Activated CD4-positive, alpha-beta memory T cell treated with anti-CD3 and anti-CD28 coated beads for 36 hours (primary cell): ENCODE measurements around the gene AMBRA1. TPM values are rescaled to one million over a fixed set of nuclear protein-coding genes. Genes with fewer than 3 reads are reported as not detected.
"Not testable (repeated sequence)": the region's sequence is repeated elsewhere in the genome, so short reads cannot be mapped to it uniquely, and the experiment has no call there.

Experiments
- CTCF ChIA-PET: fragments of 350-600 bp; sonication (Branson Sonifier 250); formaldehyde crosslinking; loops from one replicate; lab custom pipeline; 2021; ENCODE audit warnings: antibody characterized with exemption, inconsistent platforms; lab: Charles Lee
- POLR2A ChIA-PET: fragments of 350-600 bp; sonication (Branson Sonifier 250); formaldehyde crosslinking; loops from one replicate; lab custom pipeline; 2021; ENCODE audit warnings: antibody characterized with exemption; lab: Charles Lee
- DNase-seq: peaks from one replicate; pipeline ENCODE4 v3.0.0-alpha.2; 2020
- H3K27ac Mint-ChIP-seq: one replicate; pipeline ENCODE4 v1.8.0; 2021; ENCODE audit warnings: mixed read lengths
- H3K27me3 Mint-ChIP-seq: one replicate; pipeline ENCODE4 v1.8.0; 2021; ENCODE audit warnings: mixed read lengths
- H3K36me3 Mint-ChIP-seq: one replicate; pipeline ENCODE4 v1.8.0; 2021; ENCODE audit warnings: mixed read lengths
- H3K4me1 Mint-ChIP-seq: one replicate; pipeline ENCODE4 v1.8.0; 2021; ENCODE audit warnings: low read depth, mixed read lengths
- H3K4me3 Mint-ChIP-seq: one replicate; pipeline ENCODE4 v1.8.0; 2021; ENCODE audit warnings: mild to moderate bottlenecking, mixed read lengths
- H3K9me3 Mint-ChIP-seq: one replicate; pipeline ENCODE4 v1.8.0; 2021; ENCODE audit warnings: mixed read lengths
- intact Hi-C: fragments of 100-400 bp; cut with micrococcal nuclease; formaldehyde crosslinking; loops from one replicate; pipeline ENCODE4 v1.15.1; 2023
- total RNA-seq, 2 experiments: library from RNA; stranded (reverse); gene quantifications; one replicate each; pipeline ENCODE4 v1.2.3, GENCODE V29; 2021

Gene AMBRA1
- total RNA-seq, 2 experiments from 2014 or later, result 22.5 to 24.1 TPM

DNA sequence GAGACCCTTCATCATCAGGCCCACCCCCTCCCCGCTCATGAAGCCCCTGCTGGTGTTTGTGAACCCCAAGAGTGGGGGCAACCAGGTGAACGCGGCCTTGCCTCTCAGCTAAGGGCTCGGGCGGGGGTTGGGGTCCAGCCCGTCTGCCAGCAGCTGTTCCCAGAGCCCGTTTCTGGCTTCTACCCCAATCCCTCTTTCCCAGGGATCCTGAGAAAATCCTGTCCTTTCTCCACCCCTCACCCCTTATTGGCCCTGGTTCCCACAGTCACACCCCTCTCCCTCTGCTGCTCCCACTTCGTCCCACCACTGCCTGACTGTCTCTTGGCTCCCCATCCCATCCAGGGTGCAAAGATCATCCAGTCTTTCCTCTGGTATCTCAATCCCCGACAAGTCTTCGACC is 221.7 kb downstream of the AMBRA1 start:
- POLR2A ChIA-PET, result no interaction called here
- Mint-ChIP-seq H3K4me3 (no peak overlapping the region), H3K4me1 (peaks cover 4% of the 10 kb centered on the region), H3K27me3 (no peaks in the 10 kb centered on the region), H3K36me3 (peaks cover 32% of the 10 kb centered on the region), H3K9me3 (no peaks in the 10 kb centered on the region), H3K27ac (no peak overlapping the region)
- no peak for DNase-seq
- CTCF ChIA-PET, result interaction anchor here (1.6 to 17.2 kb wide), 2 partner anchors 11 to 24 kb away, joined by 4 to 346 read pairs; partner anchors contain the start of gene DGKZ
- intact Hi-C loops, result no loop called here

DNA sequence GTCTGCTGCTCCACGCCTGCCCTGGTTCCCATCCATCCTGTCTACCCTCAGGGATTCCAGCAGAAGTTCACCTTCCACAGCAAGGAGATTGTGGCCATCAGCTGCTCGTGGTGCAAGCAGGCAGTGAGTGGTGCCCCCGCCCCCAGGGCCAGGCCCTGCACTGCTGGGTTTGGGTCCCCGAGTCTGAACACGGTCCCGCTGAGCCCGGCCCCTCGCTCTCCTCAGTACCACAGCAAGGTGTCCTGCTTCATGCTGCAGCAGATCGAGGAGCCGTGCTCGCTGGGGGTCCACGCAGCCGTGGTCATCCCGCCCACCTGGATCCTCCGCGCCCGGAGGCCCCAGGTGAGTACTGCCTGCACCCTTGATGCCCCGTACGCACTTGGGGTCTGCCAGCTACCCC is 222.6 kb downstream of the AMBRA1 start:
- H3K4me1 Mint-ChIP-seq, intact Hi-C loops, H3K9me3 Mint-ChIP-seq, DNase-seq, H3K27ac Mint-ChIP-seq, H3K4me3 Mint-ChIP-seq, H3K27me3 Mint-ChIP-seq: not testable (repeated sequence)
- peaks cover 24% of the 10 kb centered on the region for H3K36me3 Mint-ChIP-seq
- ChIA-PET POLR2A (interaction anchor here (0.6 kb wide), 1 partner anchor 11 kb away, joined by 4 read pairs; no protein-coding TSS in a partner anchor), CTCF (interaction anchor here (1.6 to 17.2 kb wide), 2 partner anchors 12 to 23 kb away, joined by 4 to 346 read pairs; partner anchors contain the start of gene DGKZ)

DNA sequence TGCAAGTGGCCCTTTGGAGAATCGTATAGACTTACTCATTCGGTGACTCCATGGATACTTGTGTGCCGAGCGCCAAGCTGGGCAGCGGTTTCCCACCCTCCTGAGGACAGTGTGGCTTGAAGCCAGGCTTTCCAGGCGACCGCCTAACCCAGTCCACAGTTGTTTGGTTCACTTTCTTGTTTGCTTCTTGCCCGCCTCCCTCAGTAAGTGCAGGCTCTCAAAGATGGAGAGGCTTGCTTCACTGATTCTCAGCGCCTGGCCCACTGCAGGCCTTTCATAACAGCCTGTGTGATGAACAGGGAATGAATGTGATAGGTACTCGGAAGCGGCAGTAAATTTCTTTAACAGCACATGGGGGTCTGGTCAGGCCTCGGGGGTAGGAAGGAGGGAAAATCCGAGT is 223.6 kb downstream of the AMBRA1 start:
- Mint-ChIP-seq H3K36me3 (peaks cover 20% of the 10 kb centered on the region), H3K9me3 (no peaks in the 10 kb centered on the region), H3K27me3 (no peaks in the 10 kb centered on the region), H3K27ac (no peak overlapping the region), H3K4me1 (peaks cover 17% of the 10 kb centered on the region), H3K4me3 (no peak overlapping the region)
- ChIA-PET CTCF (interaction anchor here (0.6 to 17.2 kb wide), 5 partner anchors 8 to 179 kb away, joined by 3 to 346 read pairs (median 4); partner anchors contain the start of gene DGKZ), POLR2A (no interaction called here)
- no peak for DNase-seq
- intact Hi-C loops, result no loop called here

DNA sequence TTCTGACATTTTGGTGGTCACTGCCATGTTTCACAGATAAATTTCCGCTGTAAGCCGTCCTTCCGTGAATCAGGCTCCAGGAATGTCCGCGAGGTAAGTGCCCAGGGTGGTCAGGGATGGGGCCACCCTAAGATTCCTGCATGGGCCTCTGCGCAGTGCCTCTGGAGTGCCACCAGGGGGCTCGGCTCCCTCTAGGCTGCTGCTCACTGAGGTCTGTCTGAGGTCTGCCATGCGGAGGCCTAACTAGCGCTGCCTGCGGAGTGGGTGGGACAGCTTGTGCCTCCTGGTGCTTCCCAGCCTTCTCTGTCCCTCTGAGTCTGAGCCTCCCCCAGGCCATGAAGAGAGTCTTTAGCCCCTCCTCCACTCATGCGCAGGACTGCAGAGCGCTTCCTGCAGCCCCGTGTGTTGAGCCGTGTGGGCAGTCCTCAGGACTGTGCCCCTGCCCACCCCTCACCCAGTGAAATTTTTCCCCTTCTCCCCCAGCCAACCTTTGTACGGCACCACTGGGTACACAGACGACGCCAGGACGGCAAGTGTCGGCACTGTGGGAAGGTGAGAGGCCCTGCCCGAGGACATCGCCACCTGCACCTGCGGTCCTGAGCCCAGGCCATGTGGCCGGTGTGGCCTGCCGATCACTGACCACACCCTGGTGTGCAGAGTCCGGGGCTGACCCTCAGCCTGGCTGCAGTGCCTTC is 224.2 kb downstream of the AMBRA1 start:
- H3K27ac Mint-ChIP-seq, result no peak overlapping the region
- ChIA-PET CTCF (interaction anchor here (0.6 to 17.2 kb wide), 10 partner anchors 9 to 178 kb away, joined by 3 to 346 read pairs (median 4); partner anchors contain the start of gene DGKZ), POLR2A (no interaction called here)
- peaks cover 23% of the 10 kb centered on the region for H3K4me1 Mint-ChIP-seq
- H3K27me3 Mint-ChIP-seq, result no peaks in the 10 kb centered on the region
- H3K9me3 Mint-ChIP-seq, result no peaks in the 10 kb centered on the region
- DNase-seq, result peak; percentile 68
- intact Hi-C loops, result loop anchor here (5.0 kb wide), 1 partner anchor 168 kb away; no protein-coding TSS in a partner anchor
- peaks cover 17% of the 10 kb centered on the region for H3K36me3 Mint-ChIP-seq
- H3K4me3 Mint-ChIP-seq, result no peak overlapping the region

DNA sequence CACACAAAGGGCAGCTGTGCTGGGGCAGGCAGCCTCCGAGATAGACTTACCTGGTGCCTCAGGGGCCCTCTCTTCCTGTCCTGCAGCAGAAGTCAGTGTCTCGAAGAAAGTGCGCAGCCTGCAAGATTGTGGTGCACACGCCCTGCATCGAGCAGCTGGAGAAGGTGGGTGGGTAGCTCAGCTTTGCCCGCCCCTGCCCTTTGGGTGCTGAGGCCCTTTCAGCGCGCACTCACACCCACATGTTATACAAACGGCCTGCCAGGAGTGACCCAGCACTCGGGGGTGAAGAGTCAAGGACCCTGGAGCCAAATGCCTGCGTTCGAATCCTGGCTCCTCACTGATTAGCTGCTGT is 225.9 kb downstream of the AMBRA1 start:
- H3K9me3 Mint-ChIP-seq, result no peaks in the 10 kb centered on the region
- intact Hi-C loops, result loop anchor here (1.0 to 5.0 kb wide), 2 partner anchors 16 to 169 kb away; no protein-coding TSS in a partner anchor
- peaks cover 15% of the 10 kb centered on the region for H3K36me3 Mint-ChIP-seq
- H3K4me3 Mint-ChIP-seq, result no peak overlapping the region
- no peaks in the 10 kb centered on the region for H3K27me3 Mint-ChIP-seq
- peaks cover 33% of the 10 kb centered on the region for H3K4me1 Mint-ChIP-seq
- DNase-seq, result no peak
- CTCF ChIA-PET, result interaction anchor here (0.9 to 17.2 kb wide), 12 partner anchors 7 to 250 kb away, joined by 4 to 346 read pairs (median 6); partner anchors contain the start of genes ATG13, CHRM4 and DGKZ
- POLR2A ChIA-PET, result no interaction called here
- H3K27ac Mint-ChIP-seq, result no peak overlapping the region

DNA sequence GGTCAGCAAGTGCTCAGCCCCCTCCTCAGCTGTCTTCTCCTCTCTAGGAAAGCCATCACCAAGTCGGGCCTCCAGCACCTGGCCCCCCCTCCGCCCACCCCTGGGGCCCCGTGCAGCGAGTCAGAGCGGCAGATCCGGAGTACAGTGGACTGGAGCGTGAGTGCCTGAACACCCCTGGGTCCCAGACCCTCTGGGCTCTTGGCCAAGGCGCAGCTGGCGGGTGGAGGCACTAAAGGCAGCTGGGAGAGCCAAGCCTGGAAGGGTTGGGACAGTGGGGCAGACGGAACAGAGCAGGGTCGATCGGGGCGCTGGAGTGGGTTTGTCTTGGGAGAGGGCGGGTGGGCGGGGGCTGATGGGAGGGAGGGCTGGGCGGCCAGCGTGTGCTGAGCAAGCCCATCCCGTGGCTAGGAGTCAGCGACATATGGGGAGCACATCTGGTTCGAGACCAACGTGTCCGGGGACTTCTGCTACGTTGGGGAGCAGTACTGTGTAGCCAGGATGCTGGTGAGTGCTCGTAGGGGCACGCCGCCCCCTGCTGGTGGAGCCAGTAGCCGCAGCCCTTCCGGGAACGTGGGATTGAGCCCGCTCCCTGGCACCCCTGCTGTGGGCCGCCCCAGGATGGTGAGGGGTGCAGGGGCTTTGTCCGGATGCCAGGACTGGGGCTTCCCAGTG is 226.4 kb downstream of the AMBRA1 start:
- intact Hi-C loops, result loop anchor here (1.0 to 5.0 kb wide), 2 partner anchors 15 to 170 kb away; no protein-coding TSS in a partner anchor
- DNase-seq, result peak; percentile 84
- H3K4me3 Mint-ChIP-seq, result no peak overlapping the region
- H3K9me3 Mint-ChIP-seq, result no peaks in the 10 kb centered on the region
- peaks cover 15% of the 10 kb centered on the region for H3K36me3 Mint-ChIP-seq
- no peaks in the 10 kb centered on the region for H3K27me3 Mint-ChIP-seq
- ChIA-PET POLR2A (no interaction called here), CTCF (interaction anchor here (0.9 to 17.2 kb wide), 10 partner anchors 10 to 129 kb away, joined by 4 to 346 read pairs (median 6); partner anchors contain the start of genes CHRM4 and DGKZ)
- H3K27ac Mint-ChIP-seq, result peak overlapping the region; percentile 67
- H3K4me1 Mint-ChIP-seq, result peaks cover 38% of the 10 kb centered on the region

DNA sequence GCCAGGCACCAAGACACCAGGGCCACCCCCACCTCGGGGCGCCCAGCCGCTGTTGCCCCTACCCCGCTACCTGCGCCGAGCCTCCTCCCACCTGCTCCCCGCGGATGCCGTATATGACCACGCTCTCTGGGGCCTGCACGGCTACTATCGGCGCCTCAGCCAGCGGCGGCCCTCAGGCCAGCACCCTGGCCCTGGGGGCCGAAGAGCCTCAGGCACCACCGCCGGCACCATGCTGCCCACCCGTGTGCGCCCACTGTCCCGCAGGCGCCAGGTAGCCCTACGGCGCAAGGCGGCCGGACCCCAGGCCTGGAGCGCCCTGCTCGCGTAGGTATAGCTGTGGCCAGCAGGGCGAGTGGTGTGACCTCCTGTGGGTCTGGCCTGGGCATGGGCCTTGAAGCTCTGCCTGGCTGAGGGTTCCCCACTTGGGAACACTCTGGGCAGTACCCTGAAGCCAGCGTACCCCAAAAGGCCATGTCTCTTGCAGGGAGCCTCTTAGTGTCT is 227.1 kb downstream of the AMBRA1 start:
- H3K27me3 Mint-ChIP-seq, result no peaks in the 10 kb centered on the region
- H3K27ac Mint-ChIP-seq, result peak overlapping the region; percentile 67
- no peaks in the 10 kb centered on the region for H3K9me3 Mint-ChIP-seq
- no peak for DNase-seq
- no peak overlapping the region for H3K4me3 Mint-ChIP-seq
- peaks cover 15% of the 10 kb centered on the region for H3K36me3 Mint-ChIP-seq
- H3K4me1 Mint-ChIP-seq, result peaks cover 40% of the 10 kb centered on the region
- ChIA-PET CTCF (interaction anchor here (1.0 to 17.2 kb wide), 4 partner anchors 9 to 124 kb away, joined by 3 to 346 read pairs (median 14); partner anchors contain the start of gene DGKZ), POLR2A (interaction anchor here (1.8 kb wide), 1 partner anchor 18 kb away, joined by 4 read pairs; no protein-coding TSS in a partner anchor)
- intact Hi-C loops, result loop anchor here (1.0 to 5.0 kb wide), 2 partner anchors 14 to 171 kb away; no protein-coding TSS in a partner anchor

DNA sequence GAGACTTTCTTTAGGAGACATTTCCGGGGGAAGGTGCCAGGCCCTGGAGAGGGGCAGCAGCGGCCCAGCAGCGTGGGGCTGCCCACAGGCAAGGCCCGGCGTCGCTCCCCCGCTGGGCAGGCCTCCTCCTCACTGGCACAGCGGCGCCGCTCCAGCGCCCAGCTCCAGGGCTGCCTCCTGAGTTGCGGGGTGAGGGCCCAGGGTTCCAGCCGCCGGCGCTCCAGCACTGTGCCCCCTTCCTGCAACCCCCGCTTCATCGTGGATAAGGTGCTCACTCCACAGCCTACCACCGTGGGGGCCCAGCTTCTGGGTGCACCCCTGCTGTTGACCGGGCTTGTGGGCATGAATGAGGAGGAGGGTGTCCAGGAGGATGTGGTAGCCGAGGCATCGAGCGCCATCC is 227.6 kb downstream of the AMBRA1 start:
- H3K4me3 Mint-ChIP-seq, result no peak overlapping the region

DNA sequence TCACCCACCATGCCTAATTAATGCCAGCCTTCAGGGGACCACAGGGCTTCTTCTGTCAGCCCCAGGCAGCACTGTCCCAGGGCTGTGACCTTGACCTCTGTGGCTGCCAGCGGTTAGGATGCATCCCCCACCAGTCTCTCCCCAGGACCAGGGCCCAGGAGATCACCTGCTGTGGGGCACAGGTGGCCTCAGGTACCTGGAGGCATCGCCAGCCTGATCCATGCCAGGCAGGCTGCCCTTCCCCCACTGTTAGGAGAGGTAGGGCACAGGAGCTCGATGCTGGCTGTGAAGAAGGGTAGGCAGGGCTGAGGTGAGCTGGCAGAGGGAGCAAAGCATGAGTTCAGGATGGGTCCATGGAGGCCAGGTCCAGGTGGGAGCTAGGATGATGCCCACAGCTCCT is 229.0 kb downstream of the AMBRA1 start:
- intact Hi-C loops, result loop anchor here (5.0 kb wide), 1 partner anchor 173 kb away; no protein-coding TSS in a partner anchor
- ChIA-PET POLR2A (interaction anchor here (1.8 kb wide), 2 partner anchors 11 to 16 kb away, joined by 4 to 8 read pairs; no protein-coding TSS in a partner anchor), CTCF (interaction anchor here (0.9 to 17.2 kb wide), 5 partner anchors 8 to 127 kb away, joined by 3 to 346 read pairs (median 3); partner anchors contain the start of gene DGKZ)
- Mint-ChIP-seq H3K36me3 (peaks cover 9% of the 10 kb centered on the region), H3K4me3 (no peak overlapping the region), H3K4me1 (peaks cover 50% of the 10 kb centered on the region), H3K27me3 (no peaks in the 10 kb centered on the region), H3K27ac (peak overlapping the region; percentile 4), H3K9me3 (no peaks in the 10 kb centered on the region)
- DNase-seq, result no peak

More for the DNA sequence above, 227.6 kb downstream of the AMBRA1 start:
- peaks cover 15% of the 10 kb centered on the region for H3K36me3 Mint-ChIP-seq
- H3K4me1 Mint-ChIP-seq, result peaks cover 41% of the 10 kb centered on the region
- intact Hi-C loops, result loop anchor here (5.0 kb wide), 1 partner anchor 171 kb away; no protein-coding TSS in a partner anchor
- no peaks in the 10 kb centered on the region for H3K9me3 Mint-ChIP-seq
- no peak overlapping the region for H3K27ac Mint-ChIP-seq
- H3K27me3 Mint-ChIP-seq, result no peaks in the 10 kb centered on the region
- no peak for DNase-seq
- POLR2A ChIA-PET, result interaction anchor here (1.8 kb wide), 2 partner anchors 12 to 18 kb away, joined by 4 to 8 read pairs; no protein-coding TSS in a partner anchor
- CTCF ChIA-PET, result interaction anchor here (1.0 to 17.2 kb wide), 4 partner anchors 9 to 123 kb away, joined by 3 to 346 read pairs (median 14); partner anchors contain the start of gene DGKZ

DNA sequence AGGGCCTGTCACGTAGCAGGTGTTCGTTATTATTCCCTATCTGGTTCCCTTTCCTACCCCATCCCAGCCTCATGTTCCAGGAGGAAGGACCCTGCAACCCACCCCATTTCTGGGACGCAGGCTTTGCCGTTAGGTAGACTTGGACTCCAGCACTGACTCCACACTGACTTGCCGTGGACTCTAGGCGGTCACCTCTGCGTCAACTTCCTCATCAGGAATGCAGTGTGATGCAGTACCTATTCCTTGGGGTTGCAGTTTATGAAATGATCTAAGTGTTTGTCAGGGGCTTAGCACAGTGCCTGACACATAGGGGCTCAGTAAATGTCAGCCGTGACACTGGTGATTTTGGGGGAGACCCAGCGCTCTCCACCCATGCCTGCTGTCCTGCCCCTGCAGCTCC is 229.8 kb downstream of the AMBRA1 start:
- no peak for DNase-seq
- Mint-ChIP-seq H3K27me3 (no peaks in the 10 kb centered on the region), H3K36me3 (peaks cover 5% of the 10 kb centered on the region), H3K9me3 (no peaks in the 10 kb centered on the region), H3K27ac (peak overlapping the region; percentile 24), H3K4me3 (no peak overlapping the region), H3K4me1 (peaks cover 51% of the 10 kb centered on the region)
- CTCF ChIA-PET, result interaction anchor here (0.7 to 17.2 kb wide), 3 partner anchors 16 to 51 kb away, joined by 3 to 346 read pairs (median 3); partner anchors contain the start of gene DGKZ
- POLR2A ChIA-PET, result no interaction called here
- intact Hi-C loops, result no loop called here

DNA sequence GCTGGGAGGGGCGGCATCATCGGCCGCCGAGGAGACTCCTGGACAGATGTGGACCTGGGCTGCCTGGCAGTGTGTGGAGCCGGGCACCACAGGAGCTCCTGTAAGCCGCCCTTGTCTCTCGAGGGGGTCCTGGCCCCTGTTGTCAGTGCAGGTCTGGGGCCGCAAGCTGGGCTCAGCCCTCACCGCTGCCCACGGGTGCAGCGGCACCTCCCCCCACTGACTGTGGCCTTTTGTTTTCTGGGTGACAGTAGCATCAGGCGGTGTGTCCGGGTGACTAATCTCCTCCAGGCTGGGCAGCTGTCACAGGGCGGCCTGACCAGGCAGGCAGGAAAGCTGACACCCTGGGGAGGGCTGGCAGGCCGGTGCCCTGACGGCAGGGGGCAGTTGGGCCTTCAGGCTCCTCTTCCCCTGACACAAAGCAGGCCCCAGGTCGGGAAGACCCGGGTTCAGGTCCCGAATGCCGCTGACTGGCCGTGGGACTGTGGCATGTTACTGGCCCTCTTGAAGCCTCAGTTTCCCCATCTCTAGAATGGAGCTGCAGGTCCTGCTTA is 230.3 kb downstream of the AMBRA1 start:
- Mint-ChIP-seq H3K27ac (no peak overlapping the region), H3K9me3 (no peaks in the 10 kb centered on the region), H3K4me3 (no peak overlapping the region), H3K27me3 (no peaks in the 10 kb centered on the region), H3K36me3 (peaks cover 3% of the 10 kb centered on the region), H3K4me1 (peaks cover 54% of the 10 kb centered on the region)
- intact Hi-C loops, result no loop called here
- no peak for DNase-seq
- ChIA-PET POLR2A (no interaction called here), CTCF (interaction anchor here (0.7 to 17.2 kb wide), 5 partner anchors 16 to 51 kb away, joined by 3 to 346 read pairs (median 3); partner anchors contain the start of gene DGKZ)
